ENCODE data around the gene MKI67. TPM values are rescaled to one million over a fixed set of nuclear protein-coding genes. Genes with fewer than 3 reads are reported as not detected.

Gene MKI67
- total RNA-seq, 8 experiments from 2014 or later: 0.15 to 51.8 (median 2.4) TPM

- Histone ChIP-seq H3K4me3 (no peak overlapping the region), H3K27ac (no peak overlapping the region), H3K4me1 (replicated peaks in 1 of 2) (peaks cover 4 to 7% of the 10 kb centered on the region in 2 donors)
- 18 to 89% (median 80%) methylated on average over 2 to 9 of the region's 9 CpGs; no CpG with 5 or more reads in 1 of the 10 experiments for WGBS, 10 experiments
- in situ Hi-C loops (cut with MboI; ENCODE audit: low pct_unique_long_range_greater_than_20kb in 2 of 9, low sequenced_read_pairs in 9 of 9, unreplicated experiment in 9 of 9): no loop called here
- no peak for ATAC-seq (replicated peaks in 6 of 8)
Observed at GRCh38 chr10:128158021-128158795, 32.0 kb upstream of the MKI67 start.

- WGBS, 10 experiments: 0 to 91% (median 56%) methylated on average over 2 to 6 of the region's 9 CpGs
- no peak overlapping the region for H3K4me3 ChIP-seq
- peaks cover 4 to 7% of the 10 kb centered on the region in 2 donors for H3K4me1 ChIP-seq (replicated peaks in 1 of 2)
- no peak overlapping the region for H3K27ac ChIP-seq
- in situ Hi-C loops (cut with MboI; ENCODE audit: low pct_unique_long_range_greater_than_20kb in 2 of 9, low sequenced_read_pairs in 9 of 9, unreplicated experiment in 9 of 9): no loop called here
- ATAC-seq (replicated peaks in 6 of 8): peak in 1 of 8 experiments; percentile 38
Observed at GRCh38 chr10:128156999-128157755, 31.0 kb upstream of the MKI67 start.

- Histone ChIP-seq H3K27ac (no peak overlapping the region), H3K4me1 (replicated peaks in 1 of 2) (peaks cover 0 to 4% of the 10 kb centered on the region in 2 donors), H3K4me3 (no peak overlapping the region)
- 11 to 100% (median 57%) methylated on average over 1 to 7 of the region's 13 CpGs for WGBS, 10 experiments
- no peak for ATAC-seq (replicated peaks in 6 of 8)
- in situ Hi-C loops (cut with MboI; ENCODE audit: low pct_unique_long_range_greater_than_20kb in 2 of 9, low sequenced_read_pairs in 9 of 9, unreplicated experiment in 9 of 9): no loop called here
Observed at GRCh38 chr10:128152741-128153580, 26.7 kb upstream of the MKI67 start.

- H3K4me1 ChIP-seq (replicated peaks in 1 of 2): no peaks in the 10 kb centered on the region
- H3K4me3 ChIP-seq: no peak overlapping the region
- ATAC-seq (replicated peaks in 6 of 8): no peak
- H3K27ac ChIP-seq: no peak overlapping the region
- WGBS, 10 experiments: 80 to 100% (median 93%) methylated on average over 1 to 8 of the region's 8 CpGs; no CpG with 5 or more reads in 1 of the 10 experiments
- in situ Hi-C loops (cut with MboI; ENCODE audit: low pct_unique_long_range_greater_than_20kb in 2 of 9, low sequenced_read_pairs in 9 of 9, unreplicated experiment in 9 of 9): no loop called here
Observed at GRCh38 chr10:128151031-128151430, 24.8 kb upstream of the MKI67 start.

GRCh38 chr10:128150561-128150960 lies 24.3 kb upstream of the MKI67 start:
- no peak for ATAC-seq (replicated peaks in 6 of 8)
- WGBS, 10 experiments: 42 to 85% (median 80%) methylated on average over 5 to 20 of the region's 20 CpGs; no CpG with 5 or more reads in 4 of the 10 experiments
- in situ Hi-C loops (cut with MboI; ENCODE audit: low pct_unique_long_range_greater_than_20kb in 2 of 9, low sequenced_read_pairs in 9 of 9, unreplicated experiment in 9 of 9): no loop called here

GRCh38 chr10:128150045-128150493 lies 23.8 kb upstream of the MKI67 start:
- 0 to 14% (median 5%) methylated on average over 1 to 11 of the region's 53 CpGs; no CpG with 5 or more reads in 6 of the 10 experiments for WGBS, 10 experiments
- in situ Hi-C loops (cut with MboI; ENCODE audit: low pct_unique_long_range_greater_than_20kb in 2 of 9, low sequenced_read_pairs in 9 of 9, unreplicated experiment in 9 of 9): no loop called here
- ATAC-seq (replicated peaks in 6 of 8): peak; percentile 94 to 99 (median 98)
- Histone ChIP-seq H3K4me1 (replicated peaks in 1 of 2) (no peaks in the 10 kb centered on the region), H3K27ac (no peak overlapping the region), H3K4me3 (peak overlapping the region; percentile 27 to 38 (median 33))

More at GRCh38 chr10:128150561-128150960, 24.3 kb upstream of the MKI67 start:
- Histone ChIP-seq H3K4me1 (replicated peaks in 1 of 2) (no peaks in the 10 kb centered on the region), H3K27ac (no peak overlapping the region), H3K4me3 (peak overlapping the region in 4 of 5 donors; percentile 27 to 38 (median 35))

- H3K4me3 ChIP-seq: peak overlapping the region; percentile 27 to 38 (median 29)
- no peaks in the 10 kb centered on the region for H3K4me1 ChIP-seq (replicated peaks in 1 of 2)
- 64 to 100% (median 90%) methylated on average over 2 to 4 of the region's 61 CpGs; no CpG with 5 or more reads in 5 of the 10 experiments for WGBS, 10 experiments
- in situ Hi-C loops (cut with MboI; ENCODE audit: low pct_unique_long_range_greater_than_20kb in 2 of 9, low sequenced_read_pairs in 9 of 9, unreplicated experiment in 9 of 9): loop anchor here in 1 of 9 experiments (10.0 kb wide), 1 partner anchor 75 kb away; no protein-coding TSS in a partner anchor
- peak in 6 of 8 experiments; percentile 9 to 58 (median 46) for ATAC-seq (replicated peaks in 6 of 8)
- no peak overlapping the region for H3K27ac ChIP-seq
Observed at GRCh38 chr10:128149267-128150014, 23.2 kb upstream of the MKI67 start.

- peak in 1 of 8 experiments; percentile 40 for ATAC-seq (replicated peaks in 6 of 8)
- 0 to 100% (median 76%) methylated on average over 1 to 2 of the region's 2 CpGs; no CpG with 5 or more reads in 2 of the 10 experiments for WGBS, 10 experiments
- no peaks in the 10 kb centered on the region for H3K4me1 ChIP-seq (replicated peaks in 1 of 2)
- H3K27ac ChIP-seq: no peak overlapping the region
- no peak overlapping the region for H3K4me3 ChIP-seq
- in situ Hi-C loops (cut with MboI; ENCODE audit: low pct_unique_long_range_greater_than_20kb in 2 of 9, low sequenced_read_pairs in 9 of 9, unreplicated experiment in 9 of 9): loop anchor here in 1 of 9 experiments (10.0 kb wide), 1 partner anchor 73 kb away; no protein-coding TSS in a partner anchor
Observed at GRCh38 chr10:128147669-128148068, 21.4 kb upstream of the MKI67 start.

- Histone ChIP-seq H3K4me3 (no peak overlapping the region), H3K4me1 (replicated peaks in 1 of 2) (no peaks in the 10 kb centered on the region), H3K27ac (no peak overlapping the region)
- WGBS, 10 experiments: 29 to 92% (median 79%) methylated on average over 2 to 4 of the region's 4 CpGs; no CpG with 5 or more reads in 2 of the 10 experiments
- in situ Hi-C loops (cut with MboI; ENCODE audit: low pct_unique_long_range_greater_than_20kb in 2 of 9, low sequenced_read_pairs in 9 of 9, unreplicated experiment in 9 of 9): loop anchor here in 1 of 9 experiments (10.0 kb wide), 1 partner anchor 72 kb away; no protein-coding TSS in a partner anchor
- ATAC-seq (replicated peaks in 6 of 8): no peak
Observed at GRCh38 chr10:128147064-128147463, 20.8 kb upstream of the MKI67 start.

- ATAC-seq (replicated peaks in 6 of 8): no peak
- Histone ChIP-seq H3K4me1 (replicated peaks in 1 of 2) (no peaks in the 10 kb centered on the region), H3K27ac (no peak overlapping the region), H3K4me3 (no peak overlapping the region)
- 43 to 89% (median 60%) methylated on average over 1 of the region's 1 CpG; no CpG with 5 or more reads in 7 of the 10 experiments for WGBS, 10 experiments
- in situ Hi-C loops (cut with MboI; ENCODE audit: low pct_unique_long_range_greater_than_20kb in 2 of 9, low sequenced_read_pairs in 9 of 9, unreplicated experiment in 9 of 9): loop anchor here in 1 of 9 experiments (10.0 kb wide), 1 partner anchor 70 kb away; no protein-coding TSS in a partner anchor
Observed at GRCh38 chr10:128144547-128144946, 18.3 kb upstream of the MKI67 start.

GRCh38 chr10:128143531-128143930 lies 17.3 kb upstream of the MKI67 start:
- Histone ChIP-seq H3K4me3 (no peak overlapping the region), H3K4me1 (replicated peaks in 1 of 2) (no peaks in the 10 kb centered on the region), H3K27ac (no peak overlapping the region)
- WGBS, 10 experiments: 25 to 100% (median 100%) methylated on average over 1 to 2 of the region's 2 CpGs; no CpG with 5 or more reads in 5 of the 10 experiments
- in situ Hi-C loops (cut with MboI; ENCODE audit: low pct_unique_long_range_greater_than_20kb in 2 of 9, low sequenced_read_pairs in 9 of 9, unreplicated experiment in 9 of 9): loop anchor here in 1 of 9 experiments (10.0 kb wide), 1 partner anchor 69 kb away; no protein-coding TSS in a partner anchor
- no peak for ATAC-seq (replicated peaks in 6 of 8)
